ENCODE results near the gene NOVA2. TPM values are rescaled to one million over a fixed set of nuclear protein-coding genes. Genes with fewer than 3 reads are reported as not detected.

Gene NOVA2
- total RNA-seq, 1 experiment from 2014 or later, result 11.3 TPM

GRCh38 chr19:45929247-45929646 lies 44.4 kb downstream of the NOVA2 start:
- no peak for TF ChIP-seq CDX4 (CRISPR knock-in tag; IDR thresholded peaks at IDR 0.05; ENCODE audit: borderline replicate concordance)
- no peak for TF ChIP-seq TCF7 (CRISPR knock-in tag; IDR thresholded peaks at IDR 0.05; ENCODE audit: low read depth)
- TF ChIP-seq AFF4 (CRISPR knock-in tag; IDR thresholded peaks at IDR 0.05; ENCODE audit: borderline replicate concordance), result no peak
- no peak for TF ChIP-seq EMX1 (CRISPR knock-in tag; IDR thresholded peaks at IDR 0.05)
- ATAC-seq (no peak), DNase-seq (ENCODE audit: low spot score) (no peak)
- H3K27me3 Mint-ChIP-seq (ENCODE audit: low read depth), result peaks cover 75% of the 10 kb centered on the region
- H3K27ac Mint-ChIP-seq, result no peak overlapping the region
- ChIA-PET CTCF (interaction anchor here (0.5 to 2.6 kb wide), 3 partner anchors 11 to 112 kb away, joined by 3 to 8 read pairs (median 5); no protein-coding TSS in a partner anchor), POLR2A (no interaction called here)
- H3K4me1 Mint-ChIP-seq, result peaks cover 8% of the 10 kb centered on the region
- H3K36me3 Mint-ChIP-seq, result no peaks in the 10 kb centered on the region
- H3K4me3 Mint-ChIP-seq, result no peak overlapping the region
- no peaks in the 10 kb centered on the region for H3K9me3 Mint-ChIP-seq

DNA sequence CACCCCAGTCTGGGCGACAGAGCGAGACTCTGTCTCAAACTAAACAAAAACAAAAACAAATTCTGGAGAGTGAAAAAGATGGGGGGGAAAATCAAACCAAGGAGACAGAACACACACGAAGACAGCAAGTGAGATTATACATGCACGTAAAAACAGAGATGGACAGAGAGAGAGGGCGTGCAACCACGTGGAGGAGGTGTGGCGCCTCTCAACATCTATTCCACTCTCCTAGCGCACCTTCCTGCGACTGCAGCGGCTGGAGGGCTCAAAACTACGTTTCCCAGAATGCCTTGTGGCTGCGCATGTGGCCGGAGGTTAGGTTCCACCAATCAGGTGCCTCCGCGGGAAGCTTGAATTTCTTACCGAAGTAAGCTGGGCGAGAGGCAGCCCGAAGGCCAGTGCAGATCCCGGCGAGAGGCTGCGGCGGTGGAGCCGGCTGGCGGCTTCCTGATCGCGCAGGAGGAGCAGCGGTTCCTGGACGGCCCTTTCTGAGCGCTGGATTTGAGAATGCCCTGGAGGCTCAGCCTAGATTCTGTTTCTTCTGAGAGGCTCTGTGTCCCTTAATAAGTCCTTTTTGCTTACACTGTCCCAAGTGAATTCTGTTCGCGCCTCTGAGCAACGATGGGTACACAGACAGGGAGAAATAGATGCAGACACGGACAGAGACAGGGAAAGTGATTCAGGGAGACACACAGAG lies 46.0 kb downstream of the NOVA2 start:
- H3K27ac Mint-ChIP-seq, result no peak overlapping the region
- H3K4me3 Mint-ChIP-seq, result peak overlapping the region; percentile 63
- ChIA-PET POLR2A (interaction anchor here (0.6 to 1.4 kb wide), 6 partner anchors 12 to 101 kb away, joined by 3 to 7 read pairs (median 4); partner anchors contain the start of genes CCDC61, IRF2BP1, MYPOP and SYMPK), CTCF (interaction anchor here (0.6 to 2.3 kb wide), 15 partner anchors 12 to 371 kb away, joined by 3 to 19 read pairs (median 5); partner anchors contain the start of genes NOVA2 and PGLYRP1)
- DNase-seq (ENCODE audit: low spot score), result peak; percentile 95
- peaks cover 66% of the 10 kb centered on the region for H3K27me3 Mint-ChIP-seq (ENCODE audit: low read depth)
- H3K4me1 Mint-ChIP-seq, result peaks cover 8% of the 10 kb centered on the region
- no peaks in the 10 kb centered on the region for H3K9me3 Mint-ChIP-seq
- ATAC-seq, result peak; percentile 99
- no peaks in the 10 kb centered on the region for H3K36me3 Mint-ChIP-seq
- TF ChIP-seq ZBTB21 (CRISPR knock-in tag; IDR thresholded peaks at IDR 0.05; ENCODE audit: borderline replicate concordance), result no peak
- no peak for TF ChIP-seq ZMAT4 (CRISPR knock-in tag; IDR thresholded peaks at IDR 0.05)
- no peak for TF ChIP-seq TP53 (CRISPR knock-in tag; IDR thresholded peaks at IDR 0.05)
- TF ChIP-seq JAZF1 (CRISPR knock-in tag; IDR thresholded peaks at IDR 0.05), result no peak
- TF ChIP-seq SMAD4 (CRISPR knock-in tag; IDR thresholded peaks at IDR 0.05), result no peak
- TF ChIP-seq ZNF671 (CRISPR knock-in tag; IDR thresholded peaks at IDR 0.05), result no peak
- TF ChIP-seq, protein P1, sequence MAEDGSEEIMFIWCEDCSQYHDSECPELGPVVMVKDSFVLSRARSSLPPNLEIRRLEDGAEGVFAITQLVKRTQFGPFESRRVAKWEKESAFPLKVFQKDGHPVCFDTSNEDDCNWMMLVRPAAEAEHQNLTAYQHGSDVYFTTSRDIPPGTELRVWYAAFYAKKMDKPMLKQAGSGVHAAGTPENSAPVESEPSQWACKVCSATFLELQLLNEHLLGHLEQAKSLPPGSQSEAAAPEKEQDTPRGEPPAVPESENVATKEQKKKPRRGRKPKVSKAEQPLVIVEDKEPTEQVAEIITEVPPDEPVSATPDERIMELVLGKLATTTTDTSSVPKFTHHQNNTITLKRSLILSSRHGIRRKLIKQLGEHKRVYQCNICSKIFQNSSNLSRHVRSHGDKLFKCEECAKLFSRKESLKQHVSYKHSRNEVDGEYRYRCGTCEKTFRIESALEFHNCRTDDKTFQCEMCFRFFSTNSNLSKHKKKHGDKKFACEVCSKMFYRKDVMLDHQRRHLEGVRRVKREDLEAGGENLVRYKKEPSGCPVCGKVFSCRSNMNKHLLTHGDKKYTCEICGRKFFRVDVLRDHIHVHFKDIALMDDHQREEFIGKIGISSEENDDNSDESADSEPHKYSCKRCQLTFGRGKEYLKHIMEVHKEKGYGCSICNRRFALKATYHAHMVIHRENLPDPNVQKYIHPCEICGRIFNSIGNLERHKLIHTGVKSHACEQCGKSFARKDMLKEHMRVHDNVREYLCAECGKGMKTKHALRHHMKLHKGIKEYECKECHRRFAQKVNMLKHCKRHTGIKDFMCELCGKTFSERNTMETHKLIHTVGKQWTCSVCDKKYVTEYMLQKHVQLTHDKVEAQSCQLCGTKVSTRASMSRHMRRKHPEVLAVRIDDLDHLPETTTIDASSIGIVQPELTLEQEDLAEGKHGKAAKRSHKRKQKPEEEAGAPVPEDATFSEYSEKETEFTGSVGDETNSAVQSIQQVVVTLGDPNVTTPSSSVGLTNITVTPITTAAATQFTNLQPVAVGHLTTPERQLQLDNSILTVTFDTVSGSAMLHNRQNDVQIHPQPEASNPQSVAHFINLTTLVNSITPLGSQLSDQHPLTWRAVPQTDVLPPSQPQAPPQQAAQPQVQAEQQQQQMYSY (CRISPR knock-in tag; IDR thresholded peaks at IDR 0.05), result peak; percentile 44; the same call in 1 of the 2 replicates
- peak; percentile 46; the same call in 1 of the 2 replicates for TF ChIP-seq FOXK1 (CRISPR knock-in tag; IDR thresholded peaks at IDR 0.05)
- TF ChIP-seq NFYB (CRISPR knock-in tag; conservative IDR thresholded peaks at IDR 0.05; ENCODE audit: low read depth), result peak; percentile 98
- TF ChIP-seq MYBL2 (CRISPR knock-in tag; IDR thresholded peaks at IDR 0.05), result peak; percentile 97
- no peak for TF ChIP-seq IRF2 (CRISPR knock-in tag; IDR thresholded peaks at IDR 0.05; ENCODE audit: borderline replicate concordance, low read depth)
- peak; percentile 77; the same call in 1 of the 2 replicates for TF ChIP-seq ZNF232 (CRISPR knock-in tag; IDR thresholded peaks at IDR 0.05)
- peak; percentile 58; the same call in 1 of the 2 replicates for TF ChIP-seq GABPB1 (CRISPR knock-in tag; IDR thresholded peaks at IDR 0.05)
- TF ChIP-seq ZNF121 (CRISPR knock-in tag; IDR thresholded peaks at IDR 0.05), result no peak
- no peak for TF ChIP-seq NR3C1 (CRISPR knock-in tag; conservative IDR thresholded peaks at IDR 0.05; ENCODE audit: low read depth)
- no peak for TF ChIP-seq NFATC4 (CRISPR knock-in tag; IDR thresholded peaks at IDR 0.05)
- TF ChIP-seq E2F5 (CRISPR knock-in tag; IDR thresholded peaks at IDR 0.05), result peak; percentile 100
